IgD-negative memory B cell (primary cell): ENCODE results near the gene IL22. TPM values are rescaled to one million over a fixed set of nuclear protein-coding genes. Genes with fewer than 3 reads are reported as not detected.

Experiments used
- H3K27ac Mint-ChIP-seq, 3 donors: one replicate each; pipeline ENCODE4 v1.8.0; 2020 to 2022; ENCODE audit warnings: mild to moderate bottlenecking in 3 of 3, mixed read lengths in 3 of 3, moderate library complexity in 1 of 3
- H3K27me3 Mint-ChIP-seq: one replicate; pipeline ENCODE4 v1.8.0; 2021; ENCODE audit warnings: mixed read lengths
- H3K36me3 Mint-ChIP-seq: one replicate; pipeline ENCODE4 v1.8.0; 2020; ENCODE audit warnings: mild to moderate bottlenecking, mixed read lengths
- H3K4me1 Mint-ChIP-seq, 3 donors: one replicate each; pipeline ENCODE4 v1.8.0; 2020 to 2022; ENCODE audit warnings: mixed read lengths in 3 of 3, mild to moderate bottlenecking in 1 of 3
- H3K4me3 Mint-ChIP-seq, 4 donors: one replicate each; pipeline ENCODE4 v1.8.0; 2020 to 2022; ENCODE audit warnings: mild to moderate bottlenecking in 4 of 4, mixed read lengths in 4 of 4, moderate library complexity in 3 of 4
- H3K9me3 Mint-ChIP-seq, 3 donors: one replicate each; pipeline ENCODE4 v1.8.0; 2020 to 2021; ENCODE audit warnings: mixed read lengths in 3 of 3, mild to moderate bottlenecking in 1 of 3
- polyA plus RNA-seq: library from polyadenylated mRNA; unstranded; fragments of 300-500 nt; fragmentation: Illumina TruSeq; gene quantifications from one replicate; pipeline ENCODE4 v1.2.3, GENCODE V29; 2021

IL22 gene
- polyA plus RNA-seq: not detected

- Mint-ChIP-seq H3K27me3 (peaks cover 3% of the 10 kb centered on the region), H3K9me3 (no peaks in the 10 kb centered on the region), H3K27ac (no peak within 1 kb of the TSS), H3K4me3 (no peak within 1 kb of the TSS), H3K36me3 (peaks cover 1% of the 10 kb centered on the region), H3K4me1 (no peaks in the 10 kb centered on the region)
Observed at GRCh38 chr12:68253504-68253903, at the start of gene IL22. IL22 (minus strand) TSS chr12:68253604; CDS start chr12:68253448, 156 bp downstream.

GRCh38 chr12:68297929-68298328, 44.5 kb upstream of the IL22 start:
- Mint-ChIP-seq H3K4me1 (no peaks in the 10 kb centered on the region), H3K9me3 (peaks cover 2 to 8% (median 2%) of the 10 kb centered on the region in 3 donors), H3K27ac (no peak overlapping the region), H3K27me3 (no peaks in the 10 kb centered on the region), H3K4me3 (no peak overlapping the region), H3K36me3 (peaks cover 25% of the 10 kb centered on the region)

- no peaks in the 10 kb centered on the region for H3K9me3 Mint-ChIP-seq
- H3K27me3 Mint-ChIP-seq: no peaks in the 10 kb centered on the region
- H3K4me3 Mint-ChIP-seq: no peak overlapping the region
- H3K27ac Mint-ChIP-seq: no peak overlapping the region
- peaks cover 8% of the 10 kb centered on the region for H3K36me3 Mint-ChIP-seq
- H3K4me1 Mint-ChIP-seq: peaks cover 0 to 5% (median 3%) of the 10 kb centered on the region in 3 donors
Observed at GRCh38 chr12:68294251-68294650, 40.8 kb upstream of the IL22 start.

GRCh38 chr12:68293347-68293746, 39.9 kb upstream of the IL22 start:
- Mint-ChIP-seq H3K36me3 (peaks cover 8% of the 10 kb centered on the region), H3K4me1 (peaks cover 0 to 5% (median 3%) of the 10 kb centered on the region in 3 donors), H3K4me3 (no peak overlapping the region), H3K27ac (peak overlapping the region in 1 of 3 donors; percentile 24), H3K9me3 (peaks cover 0 to 2% (median 0%) of the 10 kb centered on the region in 3 donors), H3K27me3 (no peaks in the 10 kb centered on the region)

GRCh38 chr12:68292151-68292943, 38.9 kb upstream of the IL22 start:
- Mint-ChIP-seq H3K27me3 (no peaks in the 10 kb centered on the region), H3K4me3 (no peak overlapping the region), H3K36me3 (peaks cover 8% of the 10 kb centered on the region), H3K4me1 (peaks cover 0 to 5% (median 3%) of the 10 kb centered on the region in 3 donors), H3K27ac (no peak overlapping the region), H3K9me3 (peaks cover 0 to 2% (median 0%) of the 10 kb centered on the region in 3 donors)

- no peak overlapping the region for H3K27ac Mint-ChIP-seq
- H3K36me3 Mint-ChIP-seq: peaks cover 8% of the 10 kb centered on the region
- no peaks in the 10 kb centered on the region for H3K27me3 Mint-ChIP-seq
- H3K9me3 Mint-ChIP-seq: peaks cover 0 to 2% (median 0%) of the 10 kb centered on the region in 3 donors
- H3K4me1 Mint-ChIP-seq: peaks cover 0 to 5% (median 3%) of the 10 kb centered on the region in 3 donors
- no peak overlapping the region for H3K4me3 Mint-ChIP-seq
Observed at GRCh38 chr12:68291396-68292036, 38.1 kb upstream of the IL22 start.

- Mint-ChIP-seq H3K4me3 (no peak overlapping the region), H3K27ac (no peak overlapping the region), H3K27me3 (peaks cover 4% of the 10 kb centered on the region), H3K9me3 (peaks cover 0 to 2% (median 0%) of the 10 kb centered on the region in 3 donors), H3K36me3 (peaks cover 8% of the 10 kb centered on the region), H3K4me1 (peaks cover 0 to 5% (median 3%) of the 10 kb centered on the region in 3 donors)
Observed at GRCh38 chr12:68290126-68290525, 36.7 kb upstream of the IL22 start.

GRCh38 chr12:68287106-68287505, 33.7 kb upstream of the IL22 start:
- Mint-ChIP-seq H3K4me1 (peaks cover 0 to 5% (median 3%) of the 10 kb centered on the region in 3 donors), H3K27me3 (peaks cover 9% of the 10 kb centered on the region), H3K4me3 (no peak overlapping the region), H3K9me3 (peaks cover 0 to 2% (median 0%) of the 10 kb centered on the region in 3 donors), H3K27ac (no peak overlapping the region), H3K36me3 (no peaks in the 10 kb centered on the region)

- Mint-ChIP-seq H3K9me3 (peaks cover 0 to 2% (median 0%) of the 10 kb centered on the region in 3 donors), H3K36me3 (no peaks in the 10 kb centered on the region), H3K27ac (no peak overlapping the region), H3K4me3 (no peak overlapping the region), H3K4me1 (peaks cover 0 to 5% (median 3%) of the 10 kb centered on the region in 3 donors), H3K27me3 (peaks cover 9% of the 10 kb centered on the region)
Observed at GRCh38 chr12:68286396-68286795, 33.0 kb upstream of the IL22 start.

- Mint-ChIP-seq H3K4me3 (no peak overlapping the region), H3K4me1 (peaks cover 0 to 5% (median 3%) of the 10 kb centered on the region in 3 donors), H3K9me3 (peaks cover 0 to 2% (median 0%) of the 10 kb centered on the region in 3 donors), H3K27me3 (peaks cover 9% of the 10 kb centered on the region), H3K36me3 (no peaks in the 10 kb centered on the region), H3K27ac (no peak overlapping the region)
Observed at GRCh38 chr12:68285541-68285940, 32.1 kb upstream of the IL22 start.

- Mint-ChIP-seq H3K36me3 (no peaks in the 10 kb centered on the region), H3K27ac (no peak overlapping the region), H3K4me1 (no peaks in the 10 kb centered on the region), H3K9me3 (no peaks in the 10 kb centered on the region), H3K4me3 (no peak overlapping the region), H3K27me3 (peaks cover 9% of the 10 kb centered on the region)
Observed at GRCh38 chr12:68281322-68282077, 28.1 kb upstream of the IL22 start.

GRCh38 chr12:68280240-68280639, 26.8 kb upstream of the IL22 start:
- Mint-ChIP-seq H3K9me3 (no peaks in the 10 kb centered on the region), H3K4me1 (no peaks in the 10 kb centered on the region), H3K4me3 (no peak overlapping the region)

GRCh38 chr12:68279227-68280054, 26.0 kb upstream of the IL22 start:
- Mint-ChIP-seq H3K36me3 (no peaks in the 10 kb centered on the region), H3K27ac (no peak overlapping the region), H3K4me3 (no peak overlapping the region)

More at GRCh38 chr12:68280240-68280639, 26.8 kb upstream of the IL22 start:
- H3K27ac Mint-ChIP-seq: peak overlapping the region in 1 of 3 donors; percentile 21
- H3K36me3 Mint-ChIP-seq: no peaks in the 10 kb centered on the region
- H3K27me3 Mint-ChIP-seq: peaks cover 6% of the 10 kb centered on the region

GRCh38 chr12:68276402-68276930, 23.1 kb upstream of the IL22 start:
- Mint-ChIP-seq H3K27ac (no peak overlapping the region), H3K4me1 (no peaks in the 10 kb centered on the region), H3K27me3 (no peaks in the 10 kb centered on the region), H3K4me3 (no peak overlapping the region), H3K9me3 (no peaks in the 10 kb centered on the region), H3K36me3 (no peaks in the 10 kb centered on the region)

More at GRCh38 chr12:68279227-68280054, 26.0 kb upstream of the IL22 start:
- no peaks in the 10 kb centered on the region for H3K4me1 Mint-ChIP-seq
- no peaks in the 10 kb centered on the region for H3K9me3 Mint-ChIP-seq
- H3K27me3 Mint-ChIP-seq: peaks cover 2% of the 10 kb centered on the region
